ENCODE results near the gene LRSAM1. TPM values are rescaled to one million over a fixed set of nuclear protein-coding genes. Genes with fewer than 3 reads are reported as not detected.

LRSAM1 gene
- total RNA-seq, 1 donor from 2014 or later = 30.1 TPM

- TF ChIP-seq CTCF (IDR thresholded peaks at IDR 0.05; ENCODE audit: insufficient read depth, low read length, poor library complexity, severe bottlenecking) = no peak
- no peak for DNase-seq (ENCODE audit: low read depth)
- H3K36me3 ChIP-seq (ENCODE audit: control insufficient read depth, insufficient read depth, low read length) = peaks cover 14% of the 10 kb centered on the region
- no peak overlapping the region for H3K4me3 ChIP-seq (ENCODE audit: low read depth, low read length)
- H3K27me3 ChIP-seq (ENCODE audit: control insufficient read depth, insufficient read depth, low read length) = no peaks in the 10 kb centered on the region
These were observed 55.0 kb downstream of the LRSAM1 start for GRCh38 chr9:127506117-127506813.

- no peak for DNase-seq (ENCODE audit: low read depth)
- no peak overlapping the region for H3K4me3 ChIP-seq (ENCODE audit: low read depth, low read length)
- no peak for TF ChIP-seq CTCF (IDR thresholded peaks at IDR 0.05; ENCODE audit: insufficient read depth, low read length, poor library complexity, severe bottlenecking)
- no peaks in the 10 kb centered on the region for H3K27me3 ChIP-seq (ENCODE audit: control insufficient read depth, insufficient read depth, low read length)
- H3K36me3 ChIP-seq (ENCODE audit: control insufficient read depth, insufficient read depth, low read length) = peaks cover 14% of the 10 kb centered on the region
These were observed 55.8 kb downstream of the LRSAM1 start for GRCh38 chr9:127506814-127507750.

- Histone ChIP-seq H3K4me3 (ENCODE audit: low read depth, low read length) (no peak overlapping the region), H3K36me3 (ENCODE audit: control insufficient read depth, insufficient read depth, low read length) (peaks cover 14% of the 10 kb centered on the region), H3K27me3 (ENCODE audit: control insufficient read depth, insufficient read depth, low read length) (no peaks in the 10 kb centered on the region)
- no peak for DNase-seq (ENCODE audit: low read depth)
- TF ChIP-seq CTCF (IDR thresholded peaks at IDR 0.05; ENCODE audit: insufficient read depth, low read length, poor library complexity, severe bottlenecking) = no peak
These were observed 56.7 kb downstream of the LRSAM1 start for GRCh38 chr9:127507751-127508648.

GRCh38 chr9:127508901-127509260, 57.6 kb downstream of the LRSAM1 start:
- no peak for TF ChIP-seq CTCF (IDR thresholded peaks at IDR 0.05; ENCODE audit: insufficient read depth, low read length, poor library complexity, severe bottlenecking)
- Histone ChIP-seq H3K27me3 (ENCODE audit: control insufficient read depth, insufficient read depth, low read length) (no peaks in the 10 kb centered on the region), H3K4me3 (ENCODE audit: low read depth, low read length) (no peak overlapping the region), H3K36me3 (ENCODE audit: control insufficient read depth, insufficient read depth, low read length) (peaks cover 12% of the 10 kb centered on the region)
- DNase-seq (ENCODE audit: low read depth) = no peak

GRCh38 chr9:127509261-127509954, 58.1 kb downstream of the LRSAM1 start:
- peaks cover 9% of the 10 kb centered on the region for H3K36me3 ChIP-seq (ENCODE audit: control insufficient read depth, insufficient read depth, low read length)
- no peak for TF ChIP-seq CTCF (IDR thresholded peaks at IDR 0.05; ENCODE audit: insufficient read depth, low read length, poor library complexity, severe bottlenecking)
- no peak for DNase-seq (ENCODE audit: low read depth)
- H3K27me3 ChIP-seq (ENCODE audit: control insufficient read depth, insufficient read depth, low read length) = no peaks in the 10 kb centered on the region
- no peak overlapping the region for H3K4me3 ChIP-seq (ENCODE audit: low read depth, low read length)

All from kidney epithelial cell (primary cell).